Ishikawa (cell line): ENCODE data around the gene MARCHF3.

Experiments
- CEBPB ChIP-seq: IDR thresholded peaks from 2 replicates; pipeline ENCODE4 v1.6.1; 2012
- CREB1 ChIP-seq: IDR thresholded peaks from 2 replicates; pipeline ENCODE4 v1.6.1; 2012; ENCODE audit warnings: low read depth
- RAD21 ChIP-seq: IDR thresholded peaks from 2 replicates; pipeline ENCODE4 v1.6.1; 2012; ENCODE audit warnings: low read depth
- REST ChIP-seq: IDR thresholded peaks from 2 replicates; pipeline ENCODE4 v1.6.1; 2012; ENCODE audit warnings: low read depth, mild to moderate bottlenecking
- TAF1 ChIP-seq: IDR thresholded peaks from 2 replicates; pipeline ENCODE4 v1.6.1; 2012; ENCODE audit warnings: low read depth, mild to moderate bottlenecking
- ZBTB7A ChIP-seq: IDR thresholded peaks from 2 replicates; pipeline ENCODE4 v1.6.1; 2012; ENCODE audit warnings: low read depth
- TF ChIP-seq, protein P1 (sequence below): IDR thresholded peaks from 2 replicates; pipeline ENCODE4 v1.6.1; 2012

- TF ChIP-seq REST: no peak
- TF ChIP-seq CREB1: no peak
- no peak for TF ChIP-seq ZBTB7A
- TF ChIP-seq, protein P1, sequence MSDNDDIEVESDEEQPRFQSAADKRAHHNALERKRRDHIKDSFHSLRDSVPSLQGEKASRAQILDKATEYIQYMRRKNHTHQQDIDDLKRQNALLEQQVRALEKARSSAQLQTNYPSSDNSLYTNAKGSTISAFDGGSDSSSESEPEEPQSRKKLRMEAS: no peak
- no peak for TF ChIP-seq TAF1
- no peak for TF ChIP-seq RAD21
- no peak for TF ChIP-seq CEBPB
Measured at GRCh38 chr5:126857472-126858410, 172.6 kb downstream of the MARCHF3 start.
